Right lobe of liver (tissue), 4 donors: ENCODE data around the gene ARID4B.

Experiments used
- CTCF ChIP-seq, 4 donors: fragments of 200-600 bp in 3 of 4; fragments of 450-650 bp in 1 of 4; IDR thresholded peaks; one replicate each; pipeline versions ENCODE4 v1.5.1 to v1.8.0; 2016 to 2022; ENCODE audit warnings: antibody characterized with exemption in 4 of 4, mild to moderate bottlenecking in 2 of 4
- POLR2A ChIP-seq: fragments of 450-650 bp; IDR thresholded peaks from one replicate; pipeline ENCODE4 v1.6.1; 2017; ENCODE audit warnings: antibody characterized with exemption, mild to moderate bottlenecking
- donor health status: DM: no; HTN: no; CAD: no.
- donor health status: DM: no; HTN: no; CAD: no.
- donor health status: DM: no; HTN: yes; CAD: no.

- TF ChIP-seq CTCF (IDR thresholded peaks at IDR 0.05) (no peak), POLR2A (no peak)
Measured at GRCh38 chr1:235203428-235203827, 124.6 kb downstream of the ARID4B start.
